Ovary (tissue), 3 donors: Measurements from ENCODE around the gene PDE4DIP.
"Not testable (repeated sequence)": the region's sequence is repeated elsewhere in the genome, so short reads cannot be mapped to it uniquely, and the experiment has no call there.

Source experiments
- CTCF ChIP-seq, 3 donors: fragments of 450-650 bp in 2 of 3; fragments of 200-600 bp in 1 of 3; IDR thresholded peaks; one replicate each; pipeline versions ENCODE4 v1.5.1 to v1.8.0; 2016 to 2022; ENCODE audit warnings: antibody characterized with exemption in 3 of 3, mild to moderate bottlenecking in 1 of 3
- EP300 ChIP-seq: sonication (generic); formaldehyde crosslinking; IDR thresholded peaks from one replicate; pipeline ENCODE4 v1.6.1; 2017; ENCODE audit warnings: antibody characterized with exemption
- POLR2A ChIP-seq: fragments of 450-650 bp; IDR thresholded peaks from one replicate; pipeline ENCODE4 v1.6.1; 2017; ENCODE audit warnings: antibody characterized with exemption, mild to moderate bottlenecking, moderate library complexity
- donor health status: DM: no; HTN: no; CAD: no.

GRCh38 chr1:148841262-148841661 lies 3.0 kb upstream of the PDE4DIP start:
- TF ChIP-seq CTCF (IDR thresholded peaks at IDR 0.05); POLR2A; EP300: not testable (repeated sequence)
